ENCODE measurements around the gene GSS.

Gene GSS

DNA sequence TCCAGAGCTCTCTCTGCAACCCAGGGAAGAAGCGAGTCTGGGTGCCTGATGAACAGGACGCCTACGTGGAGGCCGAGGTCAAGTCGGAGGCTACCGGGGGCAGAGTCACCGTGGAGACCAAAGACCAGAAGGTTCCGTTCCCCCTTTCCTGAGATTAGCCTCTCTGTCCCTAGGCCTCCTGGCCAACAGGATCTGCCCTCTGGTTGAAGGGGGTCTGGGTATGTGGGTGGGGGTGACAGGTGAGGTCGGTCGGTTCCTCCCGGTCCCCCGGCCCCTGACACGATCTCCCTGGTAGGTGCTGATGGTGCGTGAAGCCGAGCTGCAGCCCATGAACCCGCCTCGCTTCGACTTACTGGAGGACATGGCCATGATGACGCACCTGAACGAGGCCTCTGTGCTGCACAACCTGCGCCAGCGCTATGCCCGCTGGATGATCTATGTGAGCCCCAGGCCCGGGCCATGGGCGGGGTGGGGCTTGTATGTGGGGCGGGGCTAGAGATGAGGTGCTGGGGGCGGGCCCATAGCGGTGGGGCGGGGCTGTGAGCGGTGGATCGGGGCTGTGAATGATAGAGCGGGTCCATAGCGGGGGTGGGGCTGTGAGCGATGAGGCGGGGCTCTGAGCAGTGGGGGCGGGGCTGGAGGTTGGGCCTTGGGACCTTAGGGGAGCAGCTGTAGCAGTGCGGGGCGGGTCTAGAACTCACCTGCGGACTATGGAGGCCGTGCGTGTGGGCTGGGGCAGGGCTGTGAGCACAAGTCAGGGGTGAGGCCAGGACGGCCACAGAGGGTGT lies 24.0 kb upstream of the GSS start:
- no peak for DNase-seq

- no peak for DNase-seq
These were observed 22.6 kb upstream of the GSS start for GRCh38 chr20:34978092-34978744.

DNA sequence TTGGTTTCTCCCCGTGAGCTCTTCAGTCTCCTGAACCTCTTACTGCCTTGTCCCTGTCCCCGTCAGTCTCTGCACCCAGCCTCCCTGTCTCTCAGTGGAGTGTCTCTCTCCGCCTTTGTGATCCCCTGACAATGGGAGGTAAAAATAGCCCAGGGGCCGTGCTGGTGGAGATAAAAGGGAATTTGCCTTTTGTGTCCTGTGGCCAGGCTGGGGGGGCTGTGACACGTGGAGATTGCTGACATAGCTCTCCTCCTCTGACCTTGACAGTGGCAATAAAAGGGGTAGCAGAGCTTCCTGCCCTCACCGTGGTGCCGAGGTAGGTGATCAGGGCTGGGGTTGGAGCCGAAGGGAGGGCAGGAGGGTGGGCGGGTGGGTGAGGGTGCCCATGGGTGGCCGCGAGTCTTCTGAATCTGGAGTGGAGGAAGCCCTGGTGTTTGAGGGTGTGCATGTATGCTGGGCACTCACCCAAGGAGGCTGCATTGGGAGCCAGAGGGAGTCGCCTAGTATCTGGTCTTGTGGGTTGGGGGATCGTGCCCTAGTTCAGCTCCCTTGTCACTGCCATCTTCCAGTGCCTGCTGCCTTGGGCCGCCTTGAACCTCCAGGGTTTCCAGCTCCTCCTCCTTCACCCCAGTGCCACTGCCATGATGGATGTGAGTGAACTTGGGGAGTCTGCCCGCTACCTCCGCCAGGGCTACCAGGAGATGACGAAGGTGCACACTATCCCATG lies 21.9 kb upstream of the GSS start:
- DNase-seq, result no peak

GRCh38 chr20:34976286-34976685 lies 20.7 kb upstream of the GSS start:
- DNase-seq, result no peak

DNA sequence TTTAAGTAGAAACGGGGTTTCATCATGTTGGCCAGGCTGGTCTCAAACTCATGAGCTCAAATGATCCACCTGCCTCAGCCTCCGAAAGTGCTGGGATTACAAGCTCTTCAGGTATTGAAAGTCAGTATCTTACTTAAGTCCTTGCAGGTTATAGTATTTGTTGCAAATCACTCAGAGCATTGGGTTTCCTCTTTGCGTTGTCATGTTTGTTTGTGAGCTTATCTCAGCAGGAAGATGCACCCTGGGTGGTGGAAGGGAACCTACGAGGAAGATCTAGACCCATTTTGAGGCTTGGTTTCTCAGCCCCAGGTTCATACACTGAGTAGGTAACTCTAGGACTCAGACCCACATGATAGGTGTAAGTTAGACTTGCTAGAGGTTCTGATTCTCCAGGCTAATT lies 18.6 kb upstream of the GSS start:
- no peak for DNase-seq

DNA sequence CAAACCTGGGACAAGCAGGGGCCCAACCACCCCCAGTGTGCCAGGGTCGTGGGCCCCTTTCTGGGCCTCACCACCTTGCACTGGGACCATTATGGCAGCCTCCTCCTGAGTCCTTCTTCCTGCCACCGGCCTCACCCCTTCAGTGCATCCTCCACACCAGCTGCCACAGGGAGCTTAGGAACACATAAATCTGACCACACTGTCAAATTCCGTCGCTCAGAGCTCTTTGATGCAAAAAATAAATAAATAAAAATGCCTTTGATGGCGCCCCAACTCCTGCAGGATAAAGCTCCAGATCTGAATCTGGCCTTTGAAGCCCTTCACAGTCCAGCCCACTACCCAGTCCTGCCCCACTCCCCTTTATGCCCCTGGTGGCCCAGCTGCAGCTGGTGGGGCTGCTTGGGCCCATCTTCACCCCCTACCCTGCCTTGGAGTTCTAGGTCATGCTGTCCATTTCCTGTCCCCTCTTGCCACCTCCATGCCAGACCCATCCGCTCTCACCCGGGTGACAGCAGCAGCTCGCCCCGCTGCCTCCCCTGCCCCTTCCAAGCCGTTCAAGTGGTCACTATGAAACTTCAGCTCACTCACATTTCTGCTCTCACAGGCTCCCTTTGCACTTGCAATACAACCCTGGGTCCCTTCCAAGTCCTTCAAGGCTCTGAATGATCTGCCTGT lies 16.1 kb upstream of the GSS start:
- no peak for DNase-seq

GRCh38 chr20:34970846-34971560 lies 15.4 kb upstream of the GSS start:
- DNase-seq, result no peak

DNA sequence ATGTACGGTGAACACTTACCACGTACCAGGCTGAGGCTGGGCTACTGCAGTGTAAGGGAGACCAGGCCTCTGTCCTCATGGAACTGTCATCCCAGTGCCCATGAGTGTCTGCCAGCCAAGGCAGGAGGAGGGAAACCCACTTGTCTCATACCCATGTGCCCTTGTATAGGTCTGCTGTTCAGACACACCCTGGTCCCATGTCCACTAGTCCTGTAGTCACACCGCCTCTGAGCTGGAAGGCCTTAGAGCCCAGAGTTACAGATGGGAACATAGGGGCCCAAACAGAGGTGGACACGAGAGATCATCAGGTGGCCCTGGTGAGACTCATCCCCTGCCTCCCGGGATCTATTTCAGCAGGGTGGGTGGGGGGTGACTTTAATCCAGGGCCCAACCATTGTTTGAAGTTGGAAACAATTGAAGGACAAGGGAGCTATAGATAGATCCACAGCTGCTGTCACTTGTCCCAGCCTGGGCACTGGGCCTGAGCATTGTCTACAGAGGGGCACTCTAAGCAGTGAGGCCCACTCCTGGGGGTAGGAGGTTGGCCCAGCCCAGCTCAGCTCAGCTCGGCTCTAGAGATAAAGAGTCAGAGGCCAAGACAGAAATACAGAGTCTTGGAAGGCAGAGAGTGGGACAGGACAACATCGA lies 14.7 kb upstream of the GSS start:
- DNase-seq, result no peak

- DNase-seq, result no peak
These were observed 12.6 kb upstream of the GSS start for GRCh38 chr20:34968042-34968775.

DNA sequence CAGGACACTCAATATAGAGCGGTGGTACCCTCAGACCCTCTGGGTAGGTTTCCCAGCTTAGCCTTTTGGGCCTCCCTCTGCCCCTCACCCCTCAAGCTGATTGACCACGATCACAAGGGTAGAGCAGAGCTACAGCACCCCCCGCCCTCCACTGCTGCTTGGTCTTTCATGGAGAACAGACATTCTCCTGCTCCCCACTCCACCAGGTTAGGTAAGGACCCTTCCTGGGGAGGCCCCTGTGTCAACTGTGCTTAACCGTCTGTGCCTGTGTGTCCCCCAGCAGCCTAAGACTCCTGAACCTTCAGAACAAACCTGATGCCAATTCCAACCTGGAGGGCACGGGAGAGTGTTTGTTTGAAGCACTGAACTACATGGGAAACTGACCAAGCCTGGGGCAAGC lies 11.8 kb upstream of the GSS start:
- no peak for DNase-seq

GRCh38 chr20:34965051-34965450 lies 9.4 kb upstream of the GSS start:
- DNase-seq, result no peak

GRCh38 chr20:34964486-34964885 lies 8.9 kb upstream of the GSS start:
- no peak for DNase-seq

DNA sequence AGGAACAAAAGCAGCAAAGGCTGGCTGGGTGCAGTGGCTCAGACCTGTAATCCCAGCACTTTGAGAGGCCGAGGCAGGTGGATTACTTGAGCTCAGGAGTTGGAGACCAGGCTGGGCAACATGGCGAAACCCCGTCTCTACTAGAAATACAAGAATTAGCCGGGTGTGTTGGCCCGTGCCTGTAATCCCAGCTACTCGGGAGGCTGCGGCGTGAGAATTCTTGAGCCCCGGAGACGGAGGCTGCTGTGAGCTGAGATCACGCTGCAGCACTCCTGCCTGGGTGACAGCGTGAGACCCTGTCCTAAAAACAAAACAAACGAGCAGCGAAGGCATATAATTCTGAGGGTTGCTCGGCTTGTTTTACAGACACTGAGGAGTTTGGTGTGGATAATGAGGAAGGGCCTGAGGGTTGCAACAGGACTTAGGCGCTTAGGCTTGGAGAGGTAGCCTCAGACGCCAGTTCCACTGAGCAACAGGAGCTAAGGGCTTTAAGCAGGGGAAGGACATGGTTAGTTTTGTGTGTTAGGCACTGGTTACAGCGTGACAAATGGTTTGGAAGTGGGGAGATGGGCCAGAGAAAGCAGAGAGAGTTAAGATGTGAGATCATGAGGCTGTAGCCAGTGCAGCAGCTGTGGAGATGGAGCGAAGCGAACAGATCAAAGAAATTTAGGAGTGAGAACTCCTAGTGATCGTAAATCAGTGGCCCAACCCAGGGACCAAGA lies 1.3 kb upstream of the GSS start:
- DNase-seq, result peak; percentile 32

GRCh38 chr20:34956041-34956458 lies 444 bp upstream of the GSS start:
- no peak for DNase-seq

GRCh38 chr20:34954904-34955230 lies 739 bp downstream of the GSS start:
- DNase-seq, result no peak

GRCh38 chr20:34953960-34954359 lies 1.6 kb downstream of the GSS start:
- no peak for DNase-seq

DNA sequence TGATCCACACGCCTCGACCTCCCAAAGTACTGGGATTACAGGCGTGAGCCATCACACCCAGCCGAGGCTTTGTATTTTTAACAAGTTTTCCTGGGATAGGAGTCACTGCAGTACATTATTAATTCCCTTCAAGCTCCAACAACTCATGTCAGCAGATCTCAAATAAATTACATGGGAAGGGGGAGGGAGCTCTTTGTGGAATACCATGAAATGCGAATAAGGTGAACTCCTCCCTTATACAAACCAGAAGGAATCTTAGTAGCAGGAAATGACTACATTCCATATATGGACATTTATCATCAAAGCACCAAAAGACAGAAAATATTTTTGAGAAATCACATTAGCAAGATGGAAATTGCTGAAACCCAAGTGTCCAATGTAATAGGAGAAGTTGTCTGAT lies 2.9 kb downstream of the GSS start:
- peak; percentile 16 for DNase-seq

DNA sequence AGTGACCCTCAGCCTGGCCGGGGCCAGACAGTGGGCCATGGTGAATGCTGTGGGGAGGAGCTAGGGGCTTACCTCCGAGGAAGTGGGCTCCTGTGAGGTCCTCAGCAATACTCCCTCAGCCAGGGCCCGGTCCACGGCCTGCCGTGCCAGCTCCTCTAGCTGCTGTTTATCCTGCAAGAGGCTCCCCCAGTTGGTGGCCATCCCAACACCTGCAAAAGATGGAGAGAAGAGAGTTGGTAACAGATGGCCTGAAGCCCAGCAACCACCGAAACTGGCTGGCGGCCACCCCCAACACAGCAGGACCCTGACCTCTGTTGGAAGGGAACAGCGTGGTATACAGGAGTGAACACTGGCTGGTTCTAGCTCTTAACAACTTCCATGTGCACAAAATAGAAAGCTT lies 4.0 kb downstream of the GSS start:
- DNase-seq, result no peak

- no peak for DNase-seq
These were observed 4.4 kb downstream of the GSS start for GRCh38 chr20:34951252-34951651.

GRCh38 chr20:34949120-34949519 lies 6.5 kb downstream of the GSS start:
- DNase-seq, result no peak

Measured in right kidney (tissue), 1 donor.